Thyroid gland (tissue), 4 donors: Measurements from ENCODE around the gene PLA2G2E. TPM values are rescaled to one million over a fixed set of nuclear protein-coding genes. Genes with fewer than 3 reads are reported as not detected.

Experiments
- DNase-seq, 2 donors: peaks; one replicate each; pipeline ENCODE4 v3.0.0-alpha.2; 2019
- H3K27ac ChIP-seq, 3 donors: fragments of 200-600 bp; sonication (generic); 1 replicate in 2 of 3; 2 replicates in 1 of 3; pipeline ENCODE4 v1.5.1; 2016 to 2019; ENCODE audit warnings: mild to moderate bottlenecking in 1 of 3, moderate library complexity in 1 of 3
- H3K27me3 ChIP-seq: fragments of 200-600 bp; sonication (generic); one replicate; pipeline ENCODE4 v1.5.1; 2019
- H3K36me3 ChIP-seq, 2 donors: fragments of 200-600 bp; sonication (generic); one replicate each; pipeline ENCODE4 v1.5.1; 2016 to 2019
- H3K4me1 ChIP-seq, 2 donors: fragments of 200-600 bp; sonication (generic); one replicate each; pipeline ENCODE4 v1.5.1; 2017 to 2019
- H3K4me3 ChIP-seq, 3 donors: fragments of 200-600 bp; sonication (generic); replicated peaks in 1 of 3; 1 replicate in 2 of 3; 2 replicates in 1 of 3; pipeline ENCODE4 v1.5.1; 2016; ENCODE audit warnings: mild to moderate bottlenecking in 1 of 3
- H3K9me3 ChIP-seq: fragments of 200-600 bp; sonication (generic); one replicate; pipeline ENCODE4 v1.5.1; 2017
- POLR2A ChIP-seq, 2 donors: fragments of 450-650 bp; IDR thresholded peaks; one replicate each; pipeline ENCODE4 v1.6.1; 2017; ENCODE audit warnings: antibody characterized with exemption in 2 of 2, mild to moderate bottlenecking in 2 of 2, moderate library complexity in 1 of 2
- WGBS, 2 donors: methylation state at CpG; one replicate each; pipeline ENCODE4 v1.1.5; 2017; 5-methylcytosine and 5-hydroxymethylcytosine counted together
- intact Hi-C: fragments of 100-400 bp; cut with DNase I; formaldehyde crosslinking; loops from one replicate; pipeline ENCODE4 v1.15.1; 2023
- total RNA-seq, 4 donors: library from RNA; depleted of rRNA; stranded (reverse); fragments of >200 nt; gene quantifications; one replicate each; pipeline ENCODE4 v1.2.3, GENCODE V29; 2016
- TF ChIP-seq, protein P1 (sequence below), 6 experiments: fragments of 200-600 bp in 3 of 6; fragments of 450-650 bp in 3 of 6; sonication (generic) in 3 of 6; IDR thresholded peaks; one replicate each; pipeline ENCODE4 v1.5.1; 2016 to 2019; ENCODE audit warnings: antibody characterized with exemption in 6 of 6, mild to moderate bottlenecking in 2 of 6, inconsistent platforms in 1 of 6, moderate library complexity in 1 of 6

The PLA2G2E gene
- total RNA-seq, 4 donors from 2014 or later = not detected

DNA sequence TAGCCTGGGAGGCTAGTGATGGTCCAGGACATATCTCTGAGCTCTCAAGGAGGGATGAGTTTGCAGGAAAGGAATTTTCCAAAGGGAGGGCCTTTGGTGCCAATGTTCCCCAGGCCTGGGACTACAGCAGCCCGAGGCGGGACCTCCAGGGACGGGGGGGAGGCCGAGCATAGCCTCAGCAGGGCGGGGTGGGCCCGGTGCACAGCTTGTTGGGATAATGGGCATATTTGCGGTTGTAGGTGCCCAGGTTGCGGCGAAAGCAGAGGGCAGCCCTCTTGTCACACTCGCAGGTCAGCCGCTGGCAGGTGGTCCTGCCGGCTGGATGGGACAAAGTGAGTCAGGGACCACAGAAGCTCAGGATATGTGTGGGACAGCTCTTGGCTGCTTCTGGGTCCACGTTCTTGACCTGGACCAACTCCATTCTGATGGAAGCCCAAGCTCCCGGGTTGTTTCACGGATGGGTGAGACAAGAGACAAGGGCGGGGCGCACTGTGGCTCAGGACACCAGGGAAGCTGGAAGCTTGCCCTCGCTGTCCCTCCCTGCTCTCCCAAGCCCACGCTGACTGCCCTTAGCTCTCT is 3.2 kb downstream of the PLA2G2E start:
- no peaks in the 10 kb centered on the region for H3K36me3 ChIP-seq
- WGBS, 2 donors = 85 to 90% methylated on average over 11 to 19 of the region's 19 CpGs
- no peaks in the 10 kb centered on the region for H3K27me3 ChIP-seq
- H3K9me3 ChIP-seq = no peaks in the 10 kb centered on the region
- no peaks in the 10 kb centered on the region for H3K4me1 ChIP-seq
- H3K4me3 ChIP-seq = no peak overlapping the region
- no peak overlapping the region for H3K27ac ChIP-seq
- DNase-seq = no peak
- TF ChIP-seq POLR2A (IDR thresholded peaks at IDR 0.05) = no peak
- TF ChIP-seq, protein P1, sequence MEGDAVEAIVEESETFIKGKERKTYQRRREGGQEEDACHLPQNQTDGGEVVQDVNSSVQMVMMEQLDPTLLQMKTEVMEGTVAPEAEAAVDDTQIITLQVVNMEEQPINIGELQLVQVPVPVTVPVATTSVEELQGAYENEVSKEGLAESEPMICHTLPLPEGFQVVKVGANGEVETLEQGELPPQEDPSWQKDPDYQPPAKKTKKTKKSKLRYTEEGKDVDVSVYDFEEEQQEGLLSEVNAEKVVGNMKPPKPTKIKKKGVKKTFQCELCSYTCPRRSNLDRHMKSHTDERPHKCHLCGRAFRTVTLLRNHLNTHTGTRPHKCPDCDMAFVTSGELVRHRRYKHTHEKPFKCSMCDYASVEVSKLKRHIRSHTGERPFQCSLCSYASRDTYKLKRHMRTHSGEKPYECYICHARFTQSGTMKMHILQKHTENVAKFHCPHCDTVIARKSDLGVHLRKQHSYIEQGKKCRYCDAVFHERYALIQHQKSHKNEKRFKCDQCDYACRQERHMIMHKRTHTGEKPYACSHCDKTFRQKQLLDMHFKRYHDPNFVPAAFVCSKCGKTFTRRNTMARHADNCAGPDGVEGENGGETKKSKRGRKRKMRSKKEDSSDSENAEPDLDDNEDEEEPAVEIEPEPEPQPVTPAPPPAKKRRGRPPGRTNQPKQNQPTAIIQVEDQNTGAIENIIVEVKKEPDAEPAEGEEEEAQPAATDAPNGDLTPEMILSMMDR (IDR thresholded peaks at IDR 0.05) = no peak
- intact Hi-C loops = loop anchor here (10.0 kb wide), 1 partner anchor 575 kb away; no protein-coding TSS in a partner anchor

DNA sequence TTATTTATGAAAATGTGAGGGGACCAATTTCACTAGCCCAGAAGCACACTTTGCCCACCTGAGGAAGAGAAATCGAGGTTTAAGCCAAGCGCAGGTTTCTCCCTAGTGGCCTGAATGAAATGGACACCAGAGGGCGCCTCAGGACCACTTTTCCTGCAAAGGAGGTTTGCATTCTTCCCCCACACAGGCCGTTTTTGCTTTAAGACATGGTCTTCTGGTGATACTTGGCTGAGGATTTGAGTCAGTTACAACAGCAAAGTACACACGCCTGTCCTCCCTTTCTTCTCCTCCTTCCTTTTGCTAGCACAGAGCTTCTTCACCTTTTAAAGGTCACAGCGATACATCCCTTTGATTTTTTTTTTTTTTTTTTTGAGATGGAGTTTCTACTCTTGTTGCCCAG is 5.4 kb downstream of the PLA2G2E start:
- no peak for TF ChIP-seq POLR2A (IDR thresholded peaks at IDR 0.05)
- TF ChIP-seq, protein P1 (IDR thresholded peaks at IDR 0.05) = peak; percentile 71 to 89 (median 80)
- Histone ChIP-seq H3K4me1 (no peaks in the 10 kb centered on the region), H3K36me3 (peaks cover 0 to 4% of the 10 kb centered on the region in 2 donors), H3K27me3 (no peaks in the 10 kb centered on the region), H3K4me3 (no peak overlapping the region), H3K9me3 (no peaks in the 10 kb centered on the region), H3K27ac (no peak overlapping the region)
- intact Hi-C loops = loop anchor here (5.0 kb wide), 1 partner anchor 234 kb away; no protein-coding TSS in a partner anchor
- DNase-seq = peak; percentile 81 to 85
- WGBS, 2 donors = 17% methylated on average over 6 of the region's 6 CpGs

DNA sequence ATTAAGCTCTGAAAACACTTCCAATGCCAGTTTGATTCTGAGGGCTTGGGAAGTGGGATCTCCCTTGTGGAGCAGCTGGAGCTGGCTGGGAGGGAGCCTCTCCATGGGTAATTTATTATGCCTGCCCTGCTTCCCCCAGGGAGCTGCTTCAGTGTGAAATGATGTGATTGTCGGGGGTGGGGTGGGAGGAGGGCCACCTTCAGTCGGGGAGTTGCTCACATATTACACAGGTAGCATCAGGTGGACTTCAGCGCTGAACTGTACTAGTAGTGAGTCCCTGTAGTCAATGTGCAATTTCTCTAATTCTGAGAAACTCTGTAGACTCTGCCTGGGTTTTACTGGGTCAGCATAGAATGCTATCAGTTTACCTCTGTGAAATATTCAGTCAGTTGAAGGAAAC is 12.8 kb downstream of the PLA2G2E start:
- 89 to 96% methylated on average over 3 of the region's 3 CpGs for WGBS, 2 donors
- Histone ChIP-seq H3K27ac (no peak overlapping the region), H3K4me3 (no peak overlapping the region), H3K9me3 (no peaks in the 10 kb centered on the region), H3K36me3 (peaks cover 30 to 53% of the 10 kb centered on the region in 2 donors), H3K27me3 (no peaks in the 10 kb centered on the region), H3K4me1 (no peaks in the 10 kb centered on the region)
- intact Hi-C loops = no loop called here
- no peak for DNase-seq
- TF ChIP-seq, protein P1 (IDR thresholded peaks at IDR 0.05) = no peak
- TF ChIP-seq POLR2A (IDR thresholded peaks at IDR 0.05) = no peak

DNA sequence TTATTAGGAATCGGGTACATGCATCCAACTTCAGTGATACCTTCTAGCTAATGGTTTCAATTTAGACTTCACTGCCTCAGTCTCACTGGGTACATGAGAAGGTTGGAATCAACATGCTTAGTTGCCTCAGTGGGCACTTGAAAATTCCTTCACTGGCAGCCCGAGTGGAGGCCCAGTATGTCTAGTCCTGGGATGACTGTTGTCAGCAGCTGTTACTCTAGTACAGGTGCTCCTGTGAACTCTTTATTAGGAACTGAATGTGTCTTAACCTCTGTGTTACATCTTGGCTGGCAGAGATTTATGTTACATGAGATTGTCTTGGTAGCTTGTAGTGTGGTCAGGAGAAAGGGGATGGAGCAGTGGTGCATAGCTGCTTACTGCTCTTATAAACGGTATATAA is 13.4 kb downstream of the PLA2G2E start:
- Histone ChIP-seq H3K4me1 (no peaks in the 10 kb centered on the region), H3K36me3 (peaks cover 37 to 59% of the 10 kb centered on the region in 2 donors)
- no peak for TF ChIP-seq POLR2A (IDR thresholded peaks at IDR 0.05)
- TF ChIP-seq, protein P1 (IDR thresholded peaks at IDR 0.05) = no peak

DNA sequence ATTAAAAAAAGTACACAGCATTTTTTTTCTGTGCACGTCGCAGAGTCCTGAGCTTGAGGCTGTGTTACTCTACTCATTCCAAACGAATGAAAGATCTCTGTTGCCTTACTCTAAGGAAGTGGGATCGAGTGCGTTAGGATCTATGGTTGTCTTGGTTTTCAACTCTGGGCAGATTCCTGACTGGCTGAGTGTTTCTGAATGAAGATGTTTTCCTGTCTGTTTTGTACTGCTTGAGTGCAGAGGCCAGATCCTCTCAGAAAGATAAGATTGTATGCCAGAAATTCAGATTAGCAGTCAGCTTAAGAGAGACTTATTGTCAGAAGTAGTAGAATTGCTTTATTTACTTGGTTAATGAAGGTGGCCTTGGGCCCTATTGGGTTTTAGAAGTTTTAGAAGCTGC is 14.0 kb downstream of the PLA2G2E start:
- no peaks in the 10 kb centered on the region for H3K9me3 ChIP-seq
- peaks cover 38 to 65% of the 10 kb centered on the region in 2 donors for H3K36me3 ChIP-seq
- DNase-seq = no peak
- H3K27ac ChIP-seq = no peak overlapping the region
- WGBS, 2 donors = 85 to 96% methylated on average over 5 of the region's 5 CpGs
- H3K4me1 ChIP-seq = no peaks in the 10 kb centered on the region
- no peak for TF ChIP-seq POLR2A (IDR thresholded peaks at IDR 0.05)
- TF ChIP-seq, protein P1 (IDR thresholded peaks at IDR 0.05) = no peak
- no peak overlapping the region for H3K4me3 ChIP-seq
- intact Hi-C loops = no loop called here
- no peaks in the 10 kb centered on the region for H3K27me3 ChIP-seq

More for the DNA sequence above, 13.4 kb downstream of the PLA2G2E start:
- Histone ChIP-seq H3K27ac (no peak overlapping the region), H3K9me3 (no peaks in the 10 kb centered on the region), H3K27me3 (no peaks in the 10 kb centered on the region), H3K4me3 (no peak overlapping the region)
- no peak for DNase-seq
- intact Hi-C loops = no loop called here
- WGBS, 2 donors = 90 to 91% methylated on average over 3 of the region's 3 CpGs
